HG03558 (cell line): ENCODE results near the gene PI4K2A.

Experiments
- ATAC-seq: cut with Tn5 transposase; IDR thresholded peaks from one replicate; pipeline ENCODE4 v1.9.1; 2021; ENCODE audit warnings: moderate number of reproducible peaks; ENCODE audit not compliant: unreplicated experiment; ENCODE audit errors: extremely low read depth

The PI4K2A gene

DNA sequence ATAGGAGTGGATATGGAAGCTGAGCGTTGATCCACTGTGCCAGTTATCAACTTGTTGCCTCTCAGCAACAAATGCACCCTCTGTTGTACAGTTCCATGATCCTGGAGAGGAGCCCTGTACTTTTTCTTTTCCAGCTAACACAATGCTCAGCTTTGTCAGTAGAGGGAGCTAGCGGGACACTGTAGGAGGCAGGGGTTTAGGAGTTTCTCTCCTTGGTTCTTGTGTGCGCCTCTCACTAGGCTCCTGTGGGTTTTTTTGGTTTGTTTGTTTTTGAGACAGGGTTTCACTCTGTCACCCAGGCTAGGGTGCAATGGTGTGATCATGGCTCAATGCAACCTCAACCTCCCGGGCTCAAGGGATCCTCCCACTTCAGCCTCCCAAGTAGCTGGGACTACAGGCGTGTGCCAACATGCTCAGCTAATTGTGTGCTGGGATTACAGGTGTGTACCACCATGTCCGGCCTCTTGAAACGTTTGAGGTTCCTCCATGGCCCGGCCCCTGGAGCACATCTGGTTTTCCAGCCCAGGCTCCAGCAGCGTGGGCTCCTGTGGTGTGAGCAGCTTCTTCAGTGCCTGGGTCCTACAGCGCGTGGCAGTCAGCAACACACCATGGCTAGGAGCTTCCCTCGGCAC, 61.1 kb downstream of the PI4K2A start:
- no peak for ATAC-seq

- no peak for ATAC-seq
These were observed 63.1 kb downstream of the PI4K2A start for GRCh38 chr10:97703398-97704067.

GRCh38 chr10:97704341-97704740, 63.9 kb downstream of the PI4K2A start:
- no peak for ATAC-seq

DNA sequence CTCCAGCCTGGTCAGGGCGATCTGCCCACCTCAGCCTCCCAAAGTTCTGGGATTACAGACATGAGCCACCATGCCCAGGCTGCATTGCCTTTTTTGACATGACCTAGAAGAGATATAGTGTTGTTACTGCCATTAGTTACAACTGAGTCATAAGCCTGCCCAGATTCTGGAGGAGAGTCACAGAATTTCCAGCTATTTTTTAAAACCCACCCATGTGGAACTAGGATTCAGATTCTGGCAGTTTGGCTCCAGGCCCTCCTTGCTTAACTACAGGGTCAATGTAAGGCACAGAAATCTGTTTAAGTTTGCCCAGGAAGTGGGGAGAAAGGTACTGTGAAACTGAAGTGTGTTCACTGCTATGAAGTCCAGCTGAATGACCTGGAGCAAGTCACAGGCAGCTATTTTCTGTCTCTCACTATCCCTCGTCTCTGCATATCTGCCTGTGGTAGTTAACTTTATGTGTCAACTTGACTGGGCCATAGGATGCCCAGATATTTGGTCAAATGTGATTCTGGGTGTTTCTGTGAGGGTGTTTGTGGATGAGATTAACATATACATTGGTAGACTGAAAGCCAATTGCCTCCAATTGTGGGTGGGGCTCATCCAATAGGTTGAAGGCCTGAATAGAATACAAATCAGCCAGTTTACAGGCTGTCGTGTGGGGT, 64.7 kb downstream of the PI4K2A start:
- ATAC-seq = no peak

DNA sequence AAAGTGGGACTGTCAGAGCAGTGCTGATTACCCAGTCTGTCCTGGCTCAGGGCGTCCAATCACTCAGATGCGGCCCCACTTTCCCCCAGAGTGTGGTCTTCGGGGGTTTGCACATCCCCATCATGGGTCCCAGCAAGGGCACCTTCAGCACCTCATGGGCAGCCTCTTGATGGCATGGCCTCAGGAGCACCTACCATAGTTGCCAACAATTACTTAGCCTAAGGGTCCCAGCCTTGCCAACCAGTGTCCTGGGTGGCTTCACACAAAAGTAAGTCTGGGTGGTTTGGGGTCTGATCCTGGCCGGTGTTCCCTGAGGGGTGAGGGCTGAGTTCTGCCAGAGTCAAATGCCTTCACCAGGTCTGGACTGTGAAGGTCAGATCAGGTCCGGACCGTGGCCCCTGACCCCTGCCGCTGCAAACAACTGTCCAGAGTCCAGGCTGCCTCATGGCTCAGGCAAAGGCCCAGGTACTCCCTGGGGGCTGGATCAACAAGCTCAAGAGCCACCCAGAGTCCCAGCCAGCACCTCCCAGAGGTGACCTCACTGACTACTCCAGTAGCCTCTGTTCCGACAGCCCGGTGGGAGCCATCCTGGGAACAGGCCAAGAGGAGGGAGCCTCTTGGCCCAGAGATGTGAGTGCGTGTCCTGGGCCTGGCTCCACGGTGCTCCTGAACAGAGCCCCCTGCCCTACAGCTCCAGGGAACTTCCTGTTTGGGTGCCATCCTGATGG, 66.8 kb downstream of the PI4K2A start:
- ATAC-seq = no peak

GRCh38 chr10:97708167-97708566, 67.7 kb downstream of the PI4K2A start:
- no peak for ATAC-seq

DNA sequence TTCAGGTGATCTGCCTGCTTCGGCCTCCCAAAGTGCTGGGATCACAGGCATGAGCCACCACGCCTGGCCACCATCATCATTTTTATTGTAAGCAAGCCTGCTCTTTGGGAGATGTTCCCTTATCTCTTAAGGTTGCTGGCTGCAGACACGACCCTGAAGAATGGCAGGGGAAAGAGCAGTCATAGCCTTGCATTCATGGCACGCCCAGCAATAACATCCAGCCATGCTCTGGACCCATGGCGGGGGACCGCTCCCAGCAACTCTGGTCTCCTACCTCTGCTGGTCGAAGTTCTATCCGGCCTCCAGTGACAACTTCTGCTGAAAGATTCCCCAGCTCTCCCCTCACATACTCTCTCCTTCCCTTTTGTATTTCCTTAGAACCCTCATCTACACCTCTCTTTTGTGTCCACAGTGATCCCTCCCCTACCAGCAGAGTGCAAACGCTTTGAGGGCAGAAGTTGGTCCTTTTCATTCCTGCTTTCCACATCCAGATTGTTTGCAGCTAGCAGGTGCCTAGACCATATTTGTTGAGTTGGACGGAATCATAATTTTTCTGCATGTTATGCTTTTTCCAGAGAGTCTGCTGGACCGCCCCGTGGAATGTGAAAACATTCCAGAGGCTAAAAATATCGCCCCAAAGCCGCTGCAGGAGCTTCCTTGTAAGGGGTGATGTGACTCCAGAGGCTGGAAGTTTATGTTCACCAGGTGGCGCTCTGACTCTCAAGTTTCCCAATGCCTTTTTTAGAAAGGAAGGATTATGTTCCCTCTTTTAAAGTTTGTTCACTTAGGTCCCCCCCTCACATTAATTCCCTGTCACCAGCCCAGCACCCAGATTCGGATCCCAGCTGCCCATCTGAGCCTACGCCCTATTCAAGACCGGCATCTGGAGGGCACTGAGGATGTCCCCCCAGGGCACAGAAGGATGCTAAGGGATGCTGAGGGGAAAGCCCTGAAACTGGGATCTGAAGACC, 68.8 kb downstream of the PI4K2A start:
- no peak for ATAC-seq

GRCh38 chr10:97711640-97712572, 71.4 kb downstream of the PI4K2A start:
- no peak for ATAC-seq

- ATAC-seq = no peak
These were observed 72.9 kb downstream of the PI4K2A start, which contains the start of gene MARVELD1 for GRCh38 chr10:97713339-97713825. MARVELD1 (plus strand) TSS chr10:97713730; CDS start chr10:97713877, 147 bp downstream.

GRCh38 chr10:97713826-97714400, 73.4 kb downstream of the PI4K2A start:
- no peak for ATAC-seq

GRCh38 chr10:97714401-97715258, 74.2 kb downstream of the PI4K2A start:
- no peak for ATAC-seq

DNA sequence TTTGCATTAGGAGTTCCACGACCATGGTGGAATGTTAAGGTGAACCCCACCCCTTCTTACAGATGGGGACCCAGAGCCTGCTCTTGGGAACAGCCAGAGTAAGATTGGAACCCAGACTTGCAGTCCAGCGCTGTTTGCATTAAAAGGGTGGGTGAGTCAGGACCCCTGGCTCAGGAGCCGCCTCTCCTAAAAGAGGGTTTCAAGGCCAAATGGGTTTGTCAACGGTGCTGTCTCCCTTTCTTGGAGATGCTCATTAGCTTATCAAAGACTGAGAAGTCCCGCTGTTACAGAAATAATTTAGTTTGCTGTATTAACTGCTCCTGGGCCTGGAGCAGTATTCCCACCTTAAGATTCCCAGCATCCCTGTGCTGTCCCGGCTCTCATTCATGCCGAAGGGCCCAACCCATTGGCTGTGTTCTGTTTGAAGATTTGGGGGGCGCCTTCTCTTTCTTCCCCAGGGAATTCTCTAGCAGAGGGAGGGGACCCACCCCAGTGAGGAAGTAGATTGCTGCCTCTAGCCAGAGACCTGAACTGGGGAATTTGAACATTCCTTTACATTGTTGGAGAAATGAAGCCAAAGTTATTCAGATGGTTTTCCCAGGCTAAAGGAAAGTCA, 74.9 kb downstream of the PI4K2A start:
- ATAC-seq = no peak

- ATAC-seq = no peak
These were observed 77.2 kb downstream of the PI4K2A start for GRCh38 chr10:97717627-97718026.

DNA sequence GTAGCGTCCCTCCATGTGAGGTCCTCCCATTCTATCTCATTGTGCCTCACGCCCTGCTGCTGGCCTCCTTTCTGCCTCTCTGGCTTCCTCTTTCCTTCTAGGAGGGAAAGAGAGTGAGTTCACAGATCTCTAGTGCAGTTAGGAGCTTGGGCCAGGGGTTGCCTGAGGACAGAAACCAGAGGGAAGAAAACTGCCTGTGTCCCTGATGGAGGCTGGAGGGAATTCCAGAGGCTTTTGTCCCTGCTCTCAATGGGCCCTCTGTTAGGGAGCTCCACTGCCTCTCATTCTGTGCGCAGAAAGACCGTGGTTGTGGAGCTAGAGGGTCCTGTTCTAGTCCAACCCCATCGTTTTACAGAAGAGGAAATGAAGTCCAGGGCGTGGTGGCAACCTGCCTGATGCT, 77.7 kb downstream of the PI4K2A start:
- ATAC-seq = no peak

DNA sequence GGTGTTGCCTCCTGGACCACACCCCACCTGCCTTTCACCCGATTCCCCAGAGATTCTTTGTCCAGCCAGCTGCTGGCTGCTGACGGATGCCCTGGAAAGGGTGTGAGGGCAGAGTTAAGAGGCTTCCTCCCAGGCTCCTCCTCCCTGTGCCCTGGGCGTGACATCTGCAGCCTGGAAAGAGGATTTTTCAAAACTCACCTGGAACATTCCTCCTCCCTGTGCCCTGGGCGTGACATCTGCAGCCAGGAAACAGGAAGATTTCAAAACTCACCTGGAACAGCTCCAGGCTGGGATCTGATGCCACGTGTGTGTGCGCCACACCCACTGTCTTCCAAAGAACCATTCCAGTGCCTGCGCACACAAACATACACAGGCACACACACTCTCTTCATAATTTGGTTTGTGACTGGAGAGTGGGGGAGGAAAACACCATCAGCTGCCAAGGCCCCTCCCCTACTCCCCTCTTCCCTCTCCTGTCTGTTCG, 78.2 kb downstream of the PI4K2A start:
- ATAC-seq = no peak

DNA sequence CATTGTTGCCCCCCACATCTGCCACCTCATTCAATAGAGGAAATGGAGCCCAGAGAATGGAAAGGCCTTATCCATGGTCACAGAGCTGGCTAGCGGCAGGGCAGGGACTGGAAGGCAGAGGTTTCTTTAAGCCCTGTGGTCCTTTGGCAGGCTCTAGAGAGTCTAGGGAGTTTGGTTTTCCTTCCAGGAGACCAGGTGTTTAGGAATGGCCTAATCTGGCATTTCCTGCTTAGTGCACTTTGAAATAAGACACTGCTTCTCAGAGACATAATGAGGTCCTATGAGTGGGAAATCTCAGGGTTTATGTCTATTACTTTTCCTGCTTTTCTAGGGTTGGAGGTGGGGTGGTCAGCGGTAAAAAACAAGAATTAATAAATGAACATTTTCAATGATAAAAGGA, 79.1 kb downstream of the PI4K2A start:
- ATAC-seq = no peak
